GM12878 (cell line): ENCODE measurements around the gene PHRF1. TPM values are rescaled to one million over a fixed set of nuclear protein-coding genes. Genes with fewer than 3 reads are reported as not detected.

Experiments
- CREB1 ChIP-seq: IDR thresholded peaks from 2 replicates; pipeline ENCODE4 v1.6.1; 2012; ENCODE audit warnings: low read depth, mild to moderate bottlenecking, inconsistent platforms
- FOS ChIP-seq: IDR thresholded peaks from 3 replicates; pipeline ENCODE4 v1.6.1; 2011; ENCODE audit warnings: borderline replicate concordance; ENCODE audit not compliant: insufficient read length; ENCODE audit errors: extremely low read depth
- FOXK2 ChIP-seq: fragments of 450-650 bp; IDR thresholded peaks from 2 replicates; pipeline ENCODE4 v1.6.1; 2017; ENCODE audit warnings: mild to moderate bottlenecking, moderate library complexity
- IRF4 ChIP-seq: IDR thresholded peaks from 2 replicates; pipeline ENCODE4 v1.6.1; 2011; ENCODE audit warnings: low read depth, low read length
- NFYB ChIP-seq: IDR thresholded peaks from 2 replicates; pipeline ENCODE4 v1.6.1; 2011; ENCODE audit warnings: low read depth, mild to moderate bottlenecking, low read length, improper control_type of control experiment, moderate library complexity; ENCODE audit not compliant: insufficient read depth
- NR2C1 ChIP-seq: fragments of 450-650 bp; IDR thresholded peaks from 2 replicates; pipeline ENCODE4 v1.6.1; 2017; ENCODE audit warnings: antibody characterized with exemption, mild to moderate bottlenecking, moderate library complexity
- SRF ChIP-seq, 2 experiments: IDR thresholded peaks; 2 replicates each; pipeline ENCODE4 v1.6.1; 2011; ENCODE audit warnings: low read depth in 2 of 2, low read length in 2 of 2, mild to moderate bottlenecking in 1 of 2, moderate library complexity in 1 of 2
- WRNIP1 ChIP-seq: IDR thresholded peaks from 2 replicates; pipeline ENCODE4 v1.6.1; 2011; ENCODE audit warnings: low read depth, low read length, improper control_type of control experiment, borderline replicate concordance
- YBX1 ChIP-seq: fragments of 450-650 bp; IDR thresholded peaks from 2 replicates; pipeline ENCODE4 v1.6.1; 2016; ENCODE audit warnings: antibody characterized with exemption
- polyA plus RNA-seq, 11 experiments: library from polyadenylated mRNA; depleted of rRNA in 4 of 11; unstranded in 6 of 11; stranded (reverse) in 5 of 11; fragments of >200 nt; fragmentation: Nextera tagmentation in 4 of 11; fragmentation: Illumina TruSeq in 1 of 11; extraction: Ambion mirVana in 4 of 11; extraction: Trizol in 1 of 11; gene quantifications; 1 replicate in 1 of 11; 2 replicates in 10 of 11; pipeline versions ENCODE4 v1.2.1 to v1.2.3, GENCODE V29; 2011 to 2016; ENCODE audit warnings: inconsistent platforms in 2 of 11, missing spikeins in 2 of 11, low read depth in 1 of 11
- total RNA-seq, 4 experiments: library from RNA; depleted of rRNA in 3 of 4; stranded (reverse); fragments of >200 nt in 3 of 4; fragmentation: Illumina TruSeq in 1 of 4; extraction: Trizol in 1 of 4; gene quantifications; 2 replicates each; pipeline versions ENCODE4 v1.2.1 to v1.2.3, GENCODE V29; 2013 to 2021
- TF ChIP-seq, protein P1 (sequence below): IDR thresholded peaks from 2 replicates; pipeline ENCODE4 v1.6.1; 2011; ENCODE audit warnings: borderline replicate concordance, low read depth, mild to moderate bottlenecking, moderate library complexity, low read length; ENCODE audit not compliant: insufficient read depth, poor library complexity, severe bottlenecking
- TF ChIP-seq, protein P2 (sequence below): fragments of 150-350 bp; IDR thresholded peaks from 2 replicates; pipeline ENCODE4 v1.6.1; 2016; ENCODE audit warnings: low read depth, low read length
- TF ChIP-seq, protein P3 (sequence below): fragments of 150-350 bp; IDR thresholded peaks from 2 replicates; pipeline ENCODE4 v1.6.1; 2014; ENCODE audit warnings: mild to moderate bottlenecking, low read depth, low read length
- TF ChIP-seq, protein P4 (sequence below): fragments of 450-650 bp; formaldehyde crosslinking; IDR thresholded peaks from 2 replicates; pipeline ENCODE4 v1.4.0; 2020; ENCODE audit warnings: mild to moderate bottlenecking, moderate library complexity

The PHRF1 gene
- total and polyA plus RNA-seq, 10 of the 15 experiments (the other 5 are each of a cell fraction or from before 2014, with no cell fraction given), result 0.13 to 43.5 (median 15.1) TPM

DNA sequence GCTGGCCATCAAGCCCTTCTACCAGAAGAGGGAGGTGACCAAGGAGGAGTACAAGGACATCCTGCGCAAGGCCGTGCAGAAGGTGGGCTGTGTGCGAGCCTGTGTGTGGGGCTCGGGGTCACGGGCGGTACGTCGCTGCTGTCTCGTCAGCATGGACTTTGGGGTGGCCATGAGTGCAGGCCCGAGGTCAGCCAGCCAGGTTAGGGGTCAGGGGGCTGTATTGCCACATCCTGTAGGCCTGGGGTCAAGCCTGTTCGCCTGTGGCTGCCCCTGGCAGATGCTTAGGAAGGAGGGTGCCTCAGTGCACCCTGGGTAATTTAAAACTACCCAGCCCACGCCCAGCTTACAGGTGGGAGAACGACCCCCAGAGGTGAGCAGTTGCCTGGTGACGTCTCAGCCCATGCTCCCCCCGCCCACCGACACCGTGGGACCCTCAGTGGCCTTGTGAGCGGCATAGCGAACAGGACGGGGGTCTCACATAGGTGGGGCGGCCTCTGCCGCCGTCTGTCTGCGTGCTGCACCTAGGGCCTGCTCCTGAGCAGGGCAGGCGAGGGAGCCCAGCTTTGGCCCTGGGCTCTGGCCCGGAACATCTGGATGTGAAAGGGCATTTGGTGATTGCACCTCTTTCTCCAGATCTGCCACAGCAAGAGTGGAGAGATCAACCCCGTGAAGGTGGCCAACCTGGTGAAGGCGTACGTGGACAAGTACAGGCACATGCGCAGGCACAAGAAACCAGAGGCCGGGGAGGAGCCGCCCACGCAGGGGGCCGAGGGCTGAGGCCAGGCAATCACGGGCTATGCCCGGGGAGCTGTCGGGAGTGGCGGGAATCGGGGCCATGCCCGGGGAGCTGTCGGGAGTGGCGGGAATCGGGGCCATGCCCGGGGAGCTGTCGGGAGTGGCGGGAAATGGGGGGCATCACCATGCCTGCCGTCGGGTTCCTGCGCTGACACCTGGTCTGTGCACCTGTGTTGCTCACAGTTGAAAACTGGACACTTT lies 35.0 kb downstream of the PHRF1 start (continued):
- TF ChIP-seq, protein P1, sequence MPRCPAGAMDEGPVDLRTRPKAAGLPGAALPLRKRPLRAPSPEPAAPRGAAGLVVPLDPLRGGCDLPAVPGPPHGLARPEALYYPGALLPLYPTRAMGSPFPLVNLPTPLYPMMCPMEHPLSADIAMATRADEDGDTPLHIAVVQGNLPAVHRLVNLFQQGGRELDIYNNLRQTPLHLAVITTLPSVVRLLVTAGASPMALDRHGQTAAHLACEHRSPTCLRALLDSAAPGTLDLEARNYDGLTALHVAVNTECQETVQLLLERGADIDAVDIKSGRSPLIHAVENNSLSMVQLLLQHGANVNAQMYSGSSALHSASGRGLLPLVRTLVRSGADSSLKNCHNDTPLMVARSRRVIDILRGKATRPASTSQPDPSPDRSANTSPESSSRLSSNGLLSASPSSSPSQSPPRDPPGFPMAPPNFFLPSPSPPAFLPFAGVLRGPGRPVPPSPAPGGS, result peak; percentile 13
- no peak for TF ChIP-seq FOS
- TF ChIP-seq CREB1, result no peak
- TF ChIP-seq, protein P2, sequence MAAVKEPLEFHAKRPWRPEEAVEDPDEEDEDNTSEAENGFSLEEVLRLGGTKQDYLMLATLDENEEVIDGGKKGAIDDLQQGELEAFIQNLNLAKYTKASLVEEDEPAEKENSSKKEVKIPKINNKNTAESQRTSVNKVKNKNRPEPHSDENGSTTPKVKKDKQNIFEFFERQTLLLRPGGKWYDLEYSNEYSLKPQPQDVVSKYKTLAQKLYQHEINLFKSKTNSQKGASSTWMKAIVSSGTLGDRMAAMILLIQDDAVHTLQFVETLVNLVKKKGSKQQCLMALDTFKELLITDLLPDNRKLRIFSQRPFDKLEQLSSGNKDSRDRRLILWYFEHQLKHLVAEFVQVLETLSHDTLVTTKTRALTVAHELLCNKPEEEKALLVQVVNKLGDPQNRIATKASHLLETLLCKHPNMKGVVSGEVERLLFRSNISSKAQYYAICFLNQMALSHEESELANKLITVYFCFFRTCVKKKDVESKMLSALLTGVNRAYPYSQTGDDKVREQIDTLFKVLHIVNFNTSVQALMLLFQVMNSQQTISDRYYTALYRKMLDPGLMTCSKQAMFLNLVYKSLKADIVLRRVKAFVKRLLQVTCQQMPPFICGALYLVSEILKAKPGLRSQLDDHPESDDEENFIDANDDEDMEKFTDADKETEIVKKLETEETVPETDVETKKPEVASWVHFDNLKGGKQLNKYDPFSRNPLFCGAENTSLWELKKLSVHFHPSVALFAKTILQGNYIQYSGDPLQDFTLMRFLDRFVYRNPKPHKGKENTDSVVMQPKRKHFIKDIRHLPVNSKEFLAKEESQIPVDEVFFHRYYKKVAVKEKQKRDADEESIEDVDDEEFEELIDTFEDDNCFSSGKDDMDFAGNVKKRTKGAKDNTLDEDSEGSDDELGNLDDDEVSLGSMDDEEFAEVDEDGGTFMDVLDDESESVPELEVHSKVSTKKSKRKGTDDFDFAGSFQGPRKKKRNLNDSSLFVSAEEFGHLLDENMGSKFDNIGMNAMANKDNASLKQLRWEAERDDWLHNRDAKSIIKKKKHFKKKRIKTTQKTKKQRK, result no peak
- TF ChIP-seq NR2C1, result no peak
- TF ChIP-seq FOXK2, result no peak
- no peak for TF ChIP-seq YBX1
- TF ChIP-seq SRF (IDR thresholded peaks at IDR 0.05; ENCODE audit: low read depth in 2 of 2, low read length in 2 of 2), result no peak
- TF ChIP-seq, protein P3, sequence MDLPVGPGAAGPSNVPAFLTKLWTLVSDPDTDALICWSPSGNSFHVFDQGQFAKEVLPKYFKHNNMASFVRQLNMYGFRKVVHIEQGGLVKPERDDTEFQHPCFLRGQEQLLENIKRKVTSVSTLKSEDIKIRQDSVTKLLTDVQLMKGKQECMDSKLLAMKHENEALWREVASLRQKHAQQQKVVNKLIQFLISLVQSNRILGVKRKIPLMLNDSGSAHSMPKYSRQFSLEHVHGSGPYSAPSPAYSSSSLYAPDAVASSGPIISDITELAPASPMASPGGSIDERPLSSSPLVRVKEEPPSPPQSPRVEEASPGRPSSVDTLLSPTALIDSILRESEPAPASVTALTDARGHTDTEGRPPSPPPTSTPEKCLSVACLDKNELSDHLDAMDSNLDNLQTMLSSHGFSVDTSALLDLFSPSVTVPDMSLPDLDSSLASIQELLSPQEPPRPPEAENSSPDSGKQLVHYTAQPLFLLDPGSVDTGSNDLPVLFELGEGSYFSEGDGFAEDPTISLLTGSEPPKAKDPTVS, result no peak
- TF ChIP-seq NFYB, result no peak
- TF ChIP-seq, protein P4, sequence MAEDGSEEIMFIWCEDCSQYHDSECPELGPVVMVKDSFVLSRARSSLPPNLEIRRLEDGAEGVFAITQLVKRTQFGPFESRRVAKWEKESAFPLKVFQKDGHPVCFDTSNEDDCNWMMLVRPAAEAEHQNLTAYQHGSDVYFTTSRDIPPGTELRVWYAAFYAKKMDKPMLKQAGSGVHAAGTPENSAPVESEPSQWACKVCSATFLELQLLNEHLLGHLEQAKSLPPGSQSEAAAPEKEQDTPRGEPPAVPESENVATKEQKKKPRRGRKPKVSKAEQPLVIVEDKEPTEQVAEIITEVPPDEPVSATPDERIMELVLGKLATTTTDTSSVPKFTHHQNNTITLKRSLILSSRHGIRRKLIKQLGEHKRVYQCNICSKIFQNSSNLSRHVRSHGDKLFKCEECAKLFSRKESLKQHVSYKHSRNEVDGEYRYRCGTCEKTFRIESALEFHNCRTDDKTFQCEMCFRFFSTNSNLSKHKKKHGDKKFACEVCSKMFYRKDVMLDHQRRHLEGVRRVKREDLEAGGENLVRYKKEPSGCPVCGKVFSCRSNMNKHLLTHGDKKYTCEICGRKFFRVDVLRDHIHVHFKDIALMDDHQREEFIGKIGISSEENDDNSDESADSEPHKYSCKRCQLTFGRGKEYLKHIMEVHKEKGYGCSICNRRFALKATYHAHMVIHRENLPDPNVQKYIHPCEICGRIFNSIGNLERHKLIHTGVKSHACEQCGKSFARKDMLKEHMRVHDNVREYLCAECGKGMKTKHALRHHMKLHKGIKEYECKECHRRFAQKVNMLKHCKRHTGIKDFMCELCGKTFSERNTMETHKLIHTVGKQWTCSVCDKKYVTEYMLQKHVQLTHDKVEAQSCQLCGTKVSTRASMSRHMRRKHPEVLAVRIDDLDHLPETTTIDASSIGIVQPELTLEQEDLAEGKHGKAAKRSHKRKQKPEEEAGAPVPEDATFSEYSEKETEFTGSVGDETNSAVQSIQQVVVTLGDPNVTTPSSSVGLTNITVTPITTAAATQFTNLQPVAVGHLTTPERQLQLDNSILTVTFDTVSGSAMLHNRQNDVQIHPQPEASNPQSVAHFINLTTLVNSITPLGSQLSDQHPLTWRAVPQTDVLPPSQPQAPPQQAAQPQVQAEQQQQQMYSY (CRISPR knock-in tag), result no peak
- TF ChIP-seq WRNIP1, result no peak
- TF ChIP-seq IRF4, result no peak
